ENCODE data around the gene ART4. TPM values are rescaled to one million over a fixed set of nuclear protein-coding genes. Genes with fewer than 3 reads are reported as not detected.

ART4 gene, protein sequence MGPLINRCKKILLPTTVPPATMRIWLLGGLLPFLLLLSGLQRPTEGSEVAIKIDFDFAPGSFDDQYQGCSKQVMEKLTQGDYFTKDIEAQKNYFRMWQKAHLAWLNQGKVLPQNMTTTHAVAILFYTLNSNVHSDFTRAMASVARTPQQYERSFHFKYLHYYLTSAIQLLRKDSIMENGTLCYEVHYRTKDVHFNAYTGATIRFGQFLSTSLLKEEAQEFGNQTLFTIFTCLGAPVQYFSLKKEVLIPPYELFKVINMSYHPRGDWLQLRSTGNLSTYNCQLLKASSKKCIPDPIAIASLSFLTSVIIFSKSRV
- total RNA-seq (2022; extraction: Qiagen RNA extraction) = not detected in 5 replicates

DNA sequence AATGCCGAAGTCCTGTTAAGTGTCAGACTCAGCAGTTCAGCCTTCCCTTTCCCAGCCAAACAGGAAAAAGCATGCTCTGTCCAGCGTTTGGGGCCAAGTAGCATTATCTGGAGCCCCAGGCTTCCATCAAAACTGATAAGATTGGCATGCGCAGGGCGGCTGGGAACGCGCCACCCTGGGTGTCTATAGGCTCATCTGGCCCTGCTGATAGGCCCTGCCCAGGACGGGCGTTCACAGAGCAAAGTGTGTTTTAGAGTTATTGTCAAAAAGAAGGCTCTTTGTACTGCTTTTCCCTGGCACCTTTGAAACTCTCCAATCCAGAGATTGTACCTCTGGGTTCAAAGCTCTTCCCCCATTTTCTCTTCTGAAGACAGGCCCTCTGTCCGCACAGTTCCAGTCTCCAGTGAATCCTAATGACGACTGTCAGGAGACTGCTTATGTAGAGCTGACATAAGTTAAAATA is at the start of gene ART4:
Gene ART4 (minus strand): TSS at position 102 of the 463 bp plus-strand sequence. CDS start 413 bp downstream, outside the sequence.

GRCh38 chr12:14885718-14886221 is 42.4 kb upstream of the ART4 start, which contains the start of gene MGP:
Gene MGP (minus strand): TSS chr12:14885854. CDS start chr12:14885791, 63 bp downstream.

DNA sequence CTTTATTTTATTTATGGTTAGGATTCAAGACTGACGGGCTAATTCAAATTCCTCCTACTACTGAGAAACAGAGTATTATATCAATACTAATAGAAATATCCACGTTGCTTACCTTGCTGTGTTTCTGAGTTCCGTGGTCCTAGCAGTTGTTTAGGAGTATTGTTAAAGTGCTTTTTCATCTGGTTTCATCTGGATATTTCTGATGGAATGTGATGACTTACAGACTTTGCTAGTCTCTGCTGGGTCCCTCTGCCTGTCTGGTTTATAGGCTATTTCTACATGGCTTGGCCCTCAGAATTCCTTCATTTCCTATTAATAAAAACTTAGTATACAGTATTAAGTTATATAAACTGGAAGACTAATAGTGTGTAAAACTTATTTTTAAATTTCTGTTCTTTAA is 29.3 kb downstream of the ART4 start, which contains the start of gene SMCO3:
Gene SMCO3 (minus strand): TSS at position 169 of the 400 bp plus-strand sequence. CDS start 7,502 bp downstream, outside the sequence.

GRCh38 chr12:14803011-14803829 is 40.1 kb downstream of the ART4 start, which contains the start of the genes C12orf60 and WBP11:
Gene C12orf60 (plus strand): TSS chr12:14803670. CDS start chr12:14822936, 19,266 bp downstream.
Gene WBP11 (minus strand): TSS chr12:14803478. CDS start chr12:14801383, 2,095 bp downstream.

Other genes with a start within 250 kb of the ART4 start
- 0.02 to 0.05 TPM (median 0.03 TPM) in 3 of 5 replicates, not detected in the others for gene GUCY2C, start 146.9 kb downstream of the ART4 start, total RNA-seq (2022; extraction: Qiagen RNA extraction)
- 43.7 to 52.8 TPM (median 47.0 TPM) in 5 replicates for gene WBP11, start 40.0 kb downstream of the ART4 start, total RNA-seq (2022; extraction: Qiagen RNA extraction)
- 1.8 to 2.3 TPM (median 2.1 TPM) in 5 replicates for gene C12orf60, start 39.9 kb downstream of the ART4 start, total RNA-seq (2022; extraction: Qiagen RNA extraction)
- gene SMCO3, start 29.3 kb downstream of the ART4 start, total RNA-seq (2022; extraction: Qiagen RNA extraction) = not detected in 5 replicates
- 0.08 TPM in 1 of 5 replicates, not detected in the others for gene MGP, start 42.3 kb upstream of the ART4 start, total RNA-seq (2022; extraction: Qiagen RNA extraction)
- gene ERP27, start 95.0 kb upstream of the ART4 start, total RNA-seq (2022; extraction: Qiagen RNA extraction) = not detected in 5 replicates
- gene ARHGDIB, start 118.1 kb upstream of the ART4 start, total RNA-seq (2022; extraction: Qiagen RNA extraction) = 0.79 to 1.7 TPM (median 1.1 TPM) in 5 replicates
- not detected in 5 replicates for gene PDE6H, start 129.5 kb upstream of the ART4 start, total RNA-seq (2022; extraction: Qiagen RNA extraction)

Measured in A549 treated with Hydrocortisone at 1 μM for 4 hours (cell line).